Activated CD8-positive, alpha-beta T cell treated with anti-CD3 and anti-CD28 coated beads for 36 hours (primary cell): ENCODE data around the gene SPNS3. TPM values are rescaled to one million over a fixed set of nuclear protein-coding genes. Genes with fewer than 3 reads are reported as not detected.

Source experiments
- ATAC-seq: fragments of 200-7000 bp; cut with Tn5 transposase; one replicate; pipeline ENCODE4 v1.10.0; 2021; ENCODE audit warnings: mild to moderate bottlenecking, moderate library complexity
- CTCF ChIA-PET: fragments of 350-600 bp; sonication (Branson Sonifier 250); formaldehyde crosslinking; loops from one replicate; lab custom pipeline; 2021; ENCODE audit warnings: antibody characterized with exemption; lab: Charles Lee
- POLR2A ChIA-PET: fragments of 350-600 bp; sonication (Branson Sonifier 250); formaldehyde crosslinking; loops from one replicate; lab custom pipeline; 2021; ENCODE audit warnings: antibody characterized with exemption; lab: Charles Lee
- DNase-seq: peaks from one replicate; pipeline ENCODE4 v3.0.0-alpha.2; 2020
- H3K27ac Mint-ChIP-seq: one replicate; pipeline ENCODE4 v1.8.0; 2021; ENCODE audit warnings: mild to moderate bottlenecking, mixed read lengths
- H3K27me3 Mint-ChIP-seq: one replicate; pipeline ENCODE4 v1.8.0; 2021; ENCODE audit warnings: mixed read lengths
- H3K36me3 Mint-ChIP-seq: one replicate; pipeline ENCODE4 v1.8.0; 2021; ENCODE audit warnings: low read depth, mixed read lengths
- H3K4me1 Mint-ChIP-seq: one replicate; pipeline ENCODE4 v1.8.0; 2021; ENCODE audit warnings: low read depth, mixed read lengths
- H3K4me3 Mint-ChIP-seq: one replicate; pipeline ENCODE4 v1.8.0; 2021; ENCODE audit warnings: mild to moderate bottlenecking, moderate library complexity, mixed read lengths
- H3K9me3 Mint-ChIP-seq: one replicate; pipeline ENCODE4 v1.8.0; 2021; ENCODE audit warnings: mixed read lengths
- CTCF ChIP-seq: fragments of 200-600 bp; IDR thresholded peaks from one replicate; pipeline ENCODE4 v1.8.0; 2022; ENCODE audit warnings: antibody characterized with exemption, mild to moderate bottlenecking
- intact Hi-C: fragments of 100-400 bp; cut with micrococcal nuclease; formaldehyde crosslinking; loops from one replicate; pipeline ENCODE4 v1.10.0; 2022
- total RNA-seq, 2 experiments: library from RNA; stranded (reverse); gene quantifications; one replicate each; pipeline ENCODE4 v1.2.3, GENCODE V29; 2021

SPNS3 gene
- 10 to 100 TPM; 24.7 to 25.7 TPM for total RNA-seq

GRCh38 chr17:4433515-4434031 is at the start of gene SPNS3:
SPNS3 (plus strand) TSS chr17:4433940; CDS start chr17:4433968, 28 bp downstream.
- no peak for TF ChIP-seq CTCF
- intact Hi-C loops: no loop called here
- H3K36me3 Mint-ChIP-seq: peaks cover 8% of the 10 kb centered on the region
- POLR2A ChIA-PET: interaction anchor here (0.6 to 1.6 kb wide), 7 partner anchors 10 to 290 kb away, joined by 3 to 6 read pairs (median 3); partner anchors contain the start of gene MYBBP1A
- H3K4me1 Mint-ChIP-seq: peaks cover 31% of the 10 kb centered on the region
- H3K4me3 Mint-ChIP-seq: peak within 1 kb of the TSS; percentile 80
- DNase-seq (peak; percentile 73), ATAC-seq (peak; percentile 89)
- CTCF ChIA-PET: interaction anchor here (0.7 to 0.9 kb wide), 3 partner anchors 13 to 520 kb away, joined by 3 to 4 read pairs (median 3); no protein-coding TSS in a partner anchor
- peak within 1 kb of the TSS; percentile 94 for H3K27ac Mint-ChIP-seq
- no peaks in the 10 kb centered on the region for H3K27me3 Mint-ChIP-seq
- no peaks in the 10 kb centered on the region for H3K9me3 Mint-ChIP-seq

- intact Hi-C loops: no loop called here
- ChIA-PET CTCF (interaction anchor here (0.9 to 1.3 kb wide), 3 partner anchors 12 to 171 kb away, joined by 3 to 4 read pairs (median 4); no protein-coding TSS in a partner anchor), POLR2A (no interaction called here)
- TF ChIP-seq CTCF: no peak
- Mint-ChIP-seq H3K4me1 (peaks cover under 1% of the 10 kb centered on the region), H3K36me3 (no peaks in the 10 kb centered on the region), H3K27me3 (no peaks in the 10 kb centered on the region), H3K4me3 (no peak overlapping the region), H3K27ac (no peak overlapping the region), H3K9me3 (no peaks in the 10 kb centered on the region)
- DNase-seq: no peak
- ATAC-seq: no peak
These were observed 47.3 kb upstream of the SPNS3 start for GRCh38 chr17:4386406-4386805.

GRCh38 chr17:4387137-4387536 is 46.6 kb upstream of the SPNS3 start:
- POLR2A ChIA-PET: no interaction called here
- no peaks in the 10 kb centered on the region for H3K27me3 Mint-ChIP-seq

GRCh38 chr17:4389079-4389478 is 44.7 kb upstream of the SPNS3 start:
- CTCF ChIA-PET: interaction anchor here (0.6 kb wide), 1 partner anchor 120 kb away, joined by 3 read pairs; no protein-coding TSS in a partner anchor
- ATAC-seq: no peak
- no peak for DNase-seq
- Mint-ChIP-seq H3K27me3 (peaks cover 2% of the 10 kb centered on the region), H3K4me1 (no peaks in the 10 kb centered on the region), H3K36me3 (no peaks in the 10 kb centered on the region), H3K27ac (no peak overlapping the region), H3K9me3 (no peaks in the 10 kb centered on the region), H3K4me3 (no peak overlapping the region)
- TF ChIP-seq CTCF: no peak
- intact Hi-C loops: no loop called here
- POLR2A ChIA-PET: no interaction called here

More at GRCh38 chr17:4387137-4387536, 46.6 kb upstream of the SPNS3 start:
- Mint-ChIP-seq H3K4me1 (no peaks in the 10 kb centered on the region), H3K4me3 (no peak overlapping the region), H3K27ac (no peak overlapping the region), H3K36me3 (no peaks in the 10 kb centered on the region), H3K9me3 (no peaks in the 10 kb centered on the region)
- CTCF ChIA-PET: interaction anchor here (0.9 to 1.3 kb wide), 2 partner anchors 12 to 171 kb away, joined by 4 read pairs; no protein-coding TSS in a partner anchor
- TF ChIP-seq CTCF: no peak
- intact Hi-C loops: no loop called here
- no peak for ATAC-seq
- no peak for DNase-seq

- intact Hi-C loops: no loop called here
- no peaks in the 10 kb centered on the region for H3K36me3 Mint-ChIP-seq
- no peak overlapping the region for H3K27ac Mint-ChIP-seq
- H3K4me3 Mint-ChIP-seq: no peak overlapping the region
- H3K27me3 Mint-ChIP-seq: peaks cover 2% of the 10 kb centered on the region
- ChIA-PET CTCF (no interaction called here), POLR2A (interaction anchor here (0.7 kb wide), 1 partner anchor 236 kb away, joined by 3 read pairs; no protein-coding TSS in a partner anchor)
- ATAC-seq (no peak), DNase-seq (no peak)
- H3K9me3 Mint-ChIP-seq: no peaks in the 10 kb centered on the region
- TF ChIP-seq CTCF: no peak
- H3K4me1 Mint-ChIP-seq: peaks cover 8% of the 10 kb centered on the region
These were observed 39.9 kb upstream of the SPNS3 start for GRCh38 chr17:4393806-4394205.
